T-helper 2 cell treated with Interferon-gamma antibody and Interleukin-4, amounts not matched to agents 5 μg/mL and 100 μg/mL, for 36 hours (primary cell): ENCODE results near the gene STXBP3.

Experiments used
- DNase-seq: peaks from one replicate; pipeline ENCODE4 v3.0.0; 2021; ENCODE audit warnings: low spot score
- H3K27ac Mint-ChIP-seq: one replicate; pipeline ENCODE4 v1.8.0; 2021; ENCODE audit warnings: mild to moderate bottlenecking, mixed read lengths
- H3K27me3 Mint-ChIP-seq: one replicate; pipeline ENCODE4 v1.8.0; 2021; ENCODE audit warnings: low read depth, mixed read lengths
- H3K36me3 Mint-ChIP-seq: one replicate; pipeline ENCODE4 v1.8.0; 2021; ENCODE audit warnings: low read depth, mixed read lengths
- H3K4me1 Mint-ChIP-seq: one replicate; pipeline ENCODE4 v1.8.0; 2021; ENCODE audit warnings: low read depth, mixed read lengths
- H3K4me3 Mint-ChIP-seq: one replicate; pipeline ENCODE4 v1.8.0; 2022; ENCODE audit warnings: mild to moderate bottlenecking, moderate library complexity, mixed read lengths
- H3K9me3 Mint-ChIP-seq: one replicate; pipeline ENCODE4 v1.8.0; 2021; ENCODE audit warnings: mixed read lengths

The STXBP3 gene

GRCh38 chr1:108803548-108803947 lies 57.1 kb downstream of the STXBP3 start:
- H3K36me3 Mint-ChIP-seq: peaks cover 32% of the 10 kb centered on the region
- no peaks in the 10 kb centered on the region for H3K27me3 Mint-ChIP-seq
- H3K27ac Mint-ChIP-seq: no peak overlapping the region
- no peak overlapping the region for H3K4me3 Mint-ChIP-seq
- H3K9me3 Mint-ChIP-seq: no peaks in the 10 kb centered on the region
- peaks cover 4% of the 10 kb centered on the region for H3K4me1 Mint-ChIP-seq
- DNase-seq: no peak

- peaks cover 4% of the 10 kb centered on the region for H3K4me1 Mint-ChIP-seq
- no peaks in the 10 kb centered on the region for H3K27me3 Mint-ChIP-seq
- no peaks in the 10 kb centered on the region for H3K9me3 Mint-ChIP-seq
- peaks cover 24% of the 10 kb centered on the region for H3K36me3 Mint-ChIP-seq
- no peak overlapping the region for H3K4me3 Mint-ChIP-seq
- H3K27ac Mint-ChIP-seq: no peak overlapping the region
- DNase-seq: no peak
These were observed 62.0 kb downstream of the STXBP3 start for GRCh38 chr1:108808438-108808837.

GRCh38 chr1:108811611-108812010 lies 65.1 kb downstream of the STXBP3 start:
- no peak for DNase-seq
- Mint-ChIP-seq H3K4me1 (no peaks in the 10 kb centered on the region), H3K36me3 (peaks cover 16% of the 10 kb centered on the region), H3K27ac (no peak overlapping the region), H3K27me3 (peaks cover 15% of the 10 kb centered on the region), H3K4me3 (no peak overlapping the region), H3K9me3 (no peaks in the 10 kb centered on the region)

GRCh38 chr1:108813326-108813725 lies 66.9 kb downstream of the STXBP3 start:
- no peak overlapping the region for H3K27ac Mint-ChIP-seq
- H3K36me3 Mint-ChIP-seq: peaks cover 12% of the 10 kb centered on the region
- H3K4me1 Mint-ChIP-seq: no peaks in the 10 kb centered on the region
- DNase-seq: no peak
- peaks cover 19% of the 10 kb centered on the region for H3K27me3 Mint-ChIP-seq
- no peak overlapping the region for H3K4me3 Mint-ChIP-seq
- no peaks in the 10 kb centered on the region for H3K9me3 Mint-ChIP-seq

GRCh38 chr1:108814343-108815125 lies 68.1 kb downstream of the STXBP3 start:
- Mint-ChIP-seq H3K9me3 (no peaks in the 10 kb centered on the region), H3K4me1 (no peaks in the 10 kb centered on the region), H3K27me3 (peaks cover 19% of the 10 kb centered on the region), H3K4me3 (no peak overlapping the region), H3K36me3 (peaks cover 6% of the 10 kb centered on the region), H3K27ac (no peak overlapping the region)
- DNase-seq: no peak

- no peaks in the 10 kb centered on the region for H3K4me1 Mint-ChIP-seq
- no peak for DNase-seq
These were observed 69.1 kb downstream of the STXBP3 start for GRCh38 chr1:108815566-108815965.

GRCh38 chr1:108816049-108816893 lies 69.8 kb downstream of the STXBP3 start:
- Mint-ChIP-seq H3K4me1 (no peaks in the 10 kb centered on the region), H3K4me3 (no peak overlapping the region), H3K27me3 (peaks cover 23% of the 10 kb centered on the region), H3K9me3 (no peaks in the 10 kb centered on the region), H3K36me3 (no peaks in the 10 kb centered on the region), H3K27ac (no peak overlapping the region)
- no peak for DNase-seq

More at GRCh38 chr1:108815566-108815965, 69.1 kb downstream of the STXBP3 start:
- Mint-ChIP-seq H3K27ac (no peak overlapping the region), H3K27me3 (peaks cover 21% of the 10 kb centered on the region), H3K9me3 (no peaks in the 10 kb centered on the region), H3K36me3 (peaks cover under 1% of the 10 kb centered on the region), H3K4me3 (no peak overlapping the region)

- H3K27ac Mint-ChIP-seq: no peak overlapping the region
- H3K36me3 Mint-ChIP-seq: no peaks in the 10 kb centered on the region
- DNase-seq: no peak
- peaks cover 31% of the 10 kb centered on the region for H3K27me3 Mint-ChIP-seq
- no peaks in the 10 kb centered on the region for H3K4me1 Mint-ChIP-seq
- no peaks in the 10 kb centered on the region for H3K9me3 Mint-ChIP-seq
- H3K4me3 Mint-ChIP-seq: no peak overlapping the region
These were observed 70.5 kb downstream of the STXBP3 start for GRCh38 chr1:108817016-108817415.

GRCh38 chr1:108817811-108818210 lies 71.3 kb downstream of the STXBP3 start:
- Mint-ChIP-seq H3K36me3 (no peaks in the 10 kb centered on the region), H3K27ac (no peak overlapping the region), H3K9me3 (no peaks in the 10 kb centered on the region), H3K27me3 (peaks cover 37% of the 10 kb centered on the region), H3K4me3 (no peak overlapping the region), H3K4me1 (no peaks in the 10 kb centered on the region)
- no peak for DNase-seq

GRCh38 chr1:108819878-108820277 lies 73.4 kb downstream of the STXBP3 start:
- H3K9me3 Mint-ChIP-seq: no peaks in the 10 kb centered on the region
- H3K27ac Mint-ChIP-seq: no peak overlapping the region
- H3K27me3 Mint-ChIP-seq: peaks cover 38% of the 10 kb centered on the region

GRCh38 chr1:108823632-108824031 lies 77.2 kb downstream of the STXBP3 start:
- no peak for DNase-seq
- H3K27me3 Mint-ChIP-seq: peaks cover 25% of the 10 kb centered on the region
- no peaks in the 10 kb centered on the region for H3K9me3 Mint-ChIP-seq
- H3K4me1 Mint-ChIP-seq: peaks cover 4% of the 10 kb centered on the region
- no peak overlapping the region for H3K4me3 Mint-ChIP-seq
- H3K27ac Mint-ChIP-seq: no peak overlapping the region
- H3K36me3 Mint-ChIP-seq: no peaks in the 10 kb centered on the region

More at GRCh38 chr1:108819878-108820277, 73.4 kb downstream of the STXBP3 start:
- Mint-ChIP-seq H3K4me3 (no peak overlapping the region), H3K4me1 (no peaks in the 10 kb centered on the region), H3K36me3 (no peaks in the 10 kb centered on the region)
- no peak for DNase-seq

- no peak for DNase-seq
- no peaks in the 10 kb centered on the region for H3K36me3 Mint-ChIP-seq
- peaks cover 4% of the 10 kb centered on the region for H3K4me1 Mint-ChIP-seq
- H3K4me3 Mint-ChIP-seq: no peak overlapping the region
- H3K27me3 Mint-ChIP-seq: peaks cover 25% of the 10 kb centered on the region
- H3K9me3 Mint-ChIP-seq: no peaks in the 10 kb centered on the region
- no peak overlapping the region for H3K27ac Mint-ChIP-seq
These were observed 77.6 kb downstream of the STXBP3 start for GRCh38 chr1:108824051-108824450.

- Mint-ChIP-seq H3K27ac (no peak overlapping the region), H3K36me3 (no peaks in the 10 kb centered on the region), H3K4me1 (peaks cover 5% of the 10 kb centered on the region), H3K9me3 (no peaks in the 10 kb centered on the region), H3K27me3 (peaks cover 22% of the 10 kb centered on the region), H3K4me3 (no peak overlapping the region)
- DNase-seq: no peak
These were observed 79.7 kb downstream of the STXBP3 start for GRCh38 chr1:108826081-108826635.
